SKM-1 treated with dmso at 0.1 percent for 144 hours (cell line): ENCODE data around the gene IRX2.

Experiments used
- DNase-seq: peaks from one replicate; lab custom pipeline; 2025; ENCODE audit not compliant: unreplicated experiment; lab: John Stamatoyannopoulos, UW

Gene IRX2

DNA sequence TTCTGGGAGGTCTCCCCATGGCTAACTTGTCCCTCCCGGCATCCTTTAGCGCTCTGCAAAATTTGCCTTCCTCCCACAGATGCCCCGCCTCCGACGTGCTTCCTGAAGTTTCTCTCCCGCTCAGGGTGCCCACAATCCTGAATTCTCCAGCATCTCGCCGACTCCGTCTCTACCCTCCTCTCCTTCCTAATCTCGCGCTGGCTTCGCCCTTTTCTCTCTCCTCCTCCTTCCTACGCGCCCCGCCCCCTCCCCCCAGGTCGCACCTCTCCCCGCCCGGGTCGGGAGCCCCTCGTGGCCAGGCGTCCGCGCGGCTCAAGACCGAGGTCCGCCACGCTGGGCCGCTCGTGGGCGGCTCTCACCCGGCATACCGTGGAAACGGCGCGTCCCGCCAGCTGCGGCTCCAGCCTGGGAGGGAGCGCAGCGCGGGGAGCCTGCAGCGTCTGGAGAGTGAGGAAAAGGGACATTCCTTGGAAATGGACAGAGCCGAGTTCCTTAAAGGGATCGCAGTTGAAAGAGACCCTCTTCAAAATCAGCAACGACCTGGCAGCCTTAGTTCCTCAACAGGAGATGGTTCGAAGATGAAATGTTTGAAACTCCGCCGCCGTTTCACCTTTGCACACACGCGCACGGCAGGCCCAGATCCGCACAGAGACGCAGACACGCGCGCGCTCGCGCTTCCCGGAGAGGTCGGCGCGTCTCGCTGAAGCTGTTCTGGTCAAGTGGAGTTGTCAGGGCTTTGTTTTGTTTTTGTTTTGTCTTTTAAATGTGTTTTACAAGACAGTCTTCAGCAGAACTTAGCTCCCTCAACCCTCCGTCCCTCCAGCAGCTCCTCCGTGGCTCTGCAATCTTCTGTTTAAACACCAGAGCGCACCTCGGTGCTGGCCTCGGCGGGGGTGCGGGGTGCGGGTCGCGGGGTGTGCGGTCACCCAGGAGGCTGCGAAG is 5.0 kb upstream of the IRX2 start:
- no peak for DNase-seq

DNA sequence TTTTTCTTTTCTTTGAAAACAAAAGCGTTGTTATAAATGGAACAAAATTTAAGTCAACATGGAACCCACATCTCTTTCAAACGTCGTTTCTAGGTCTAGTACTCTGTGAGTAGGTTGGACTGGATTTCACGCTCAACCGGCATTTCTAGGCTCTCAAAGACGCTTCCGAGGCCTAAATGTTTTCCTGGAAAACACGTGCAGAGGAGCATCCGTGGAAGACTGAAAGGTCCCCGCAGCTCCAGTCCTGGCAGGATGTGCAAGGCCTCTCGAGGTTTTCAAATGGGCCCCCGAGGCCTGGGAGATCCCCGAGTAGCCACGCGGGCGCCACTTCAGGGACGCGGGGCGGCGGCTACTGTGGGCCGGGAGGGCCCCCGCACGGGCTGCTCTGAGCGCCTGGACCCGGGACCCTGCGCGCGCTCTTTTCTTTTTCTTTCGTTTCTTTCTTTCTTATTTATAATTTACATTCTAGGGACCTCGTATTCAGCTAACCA is 4.2 kb upstream of the IRX2 start:
- no peak for DNase-seq

DNA sequence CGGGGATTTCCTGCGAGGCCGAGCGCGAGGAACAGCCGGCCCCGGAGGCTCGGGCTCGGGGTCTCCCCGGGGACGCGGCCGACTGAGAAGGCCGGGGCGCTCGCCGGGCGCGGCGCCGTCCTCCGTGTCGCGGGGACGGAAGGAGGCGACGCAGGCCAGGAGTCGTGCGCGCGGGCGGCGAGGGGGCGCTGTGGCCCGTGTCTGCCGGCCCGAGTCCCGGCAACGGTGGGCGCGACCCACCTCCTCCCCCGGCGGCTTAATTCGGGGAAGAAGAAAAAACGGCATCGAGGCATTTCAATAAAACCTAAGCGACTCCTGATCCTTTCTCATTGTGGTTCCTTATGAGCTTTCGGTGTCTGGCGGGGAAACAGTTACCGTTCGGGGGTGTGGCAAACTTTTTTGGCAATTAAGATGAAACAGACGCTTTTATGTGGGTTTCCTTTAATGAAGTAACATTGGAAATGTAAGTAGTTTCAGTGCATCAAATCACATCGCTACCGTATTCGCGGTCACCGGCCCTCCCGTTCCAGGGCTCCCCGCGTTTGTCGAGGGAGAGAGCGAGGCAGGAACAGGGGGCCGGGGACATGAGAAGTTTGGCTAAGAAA is 3.7 kb upstream of the IRX2 start:
- DNase-seq: no peak

DNA sequence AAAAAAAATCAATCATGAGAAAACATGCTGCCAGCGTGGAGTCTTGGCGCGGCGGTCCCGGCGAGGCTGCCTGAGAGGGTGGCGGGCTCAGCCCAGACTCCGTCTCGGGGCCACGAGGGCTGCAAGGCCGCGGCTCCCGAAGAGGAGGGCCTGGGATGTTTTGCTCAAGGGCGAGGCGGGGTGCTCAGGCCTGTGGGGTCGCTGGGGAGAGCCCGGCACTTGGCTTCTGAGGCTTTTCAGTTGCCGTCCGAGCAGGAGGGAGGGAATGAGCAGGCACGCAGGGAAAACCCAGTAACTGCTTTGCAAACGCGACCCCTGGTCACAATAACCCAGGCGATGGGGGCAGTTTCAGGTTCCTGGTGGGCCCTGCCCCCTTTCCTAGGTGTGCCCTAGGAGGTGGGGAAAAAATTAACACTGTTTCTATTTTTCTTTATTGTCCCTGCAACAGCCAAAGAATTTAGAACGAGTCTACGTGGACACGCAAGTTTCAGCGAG is 3.2 kb upstream of the IRX2 start:
- no peak for DNase-seq

DNA sequence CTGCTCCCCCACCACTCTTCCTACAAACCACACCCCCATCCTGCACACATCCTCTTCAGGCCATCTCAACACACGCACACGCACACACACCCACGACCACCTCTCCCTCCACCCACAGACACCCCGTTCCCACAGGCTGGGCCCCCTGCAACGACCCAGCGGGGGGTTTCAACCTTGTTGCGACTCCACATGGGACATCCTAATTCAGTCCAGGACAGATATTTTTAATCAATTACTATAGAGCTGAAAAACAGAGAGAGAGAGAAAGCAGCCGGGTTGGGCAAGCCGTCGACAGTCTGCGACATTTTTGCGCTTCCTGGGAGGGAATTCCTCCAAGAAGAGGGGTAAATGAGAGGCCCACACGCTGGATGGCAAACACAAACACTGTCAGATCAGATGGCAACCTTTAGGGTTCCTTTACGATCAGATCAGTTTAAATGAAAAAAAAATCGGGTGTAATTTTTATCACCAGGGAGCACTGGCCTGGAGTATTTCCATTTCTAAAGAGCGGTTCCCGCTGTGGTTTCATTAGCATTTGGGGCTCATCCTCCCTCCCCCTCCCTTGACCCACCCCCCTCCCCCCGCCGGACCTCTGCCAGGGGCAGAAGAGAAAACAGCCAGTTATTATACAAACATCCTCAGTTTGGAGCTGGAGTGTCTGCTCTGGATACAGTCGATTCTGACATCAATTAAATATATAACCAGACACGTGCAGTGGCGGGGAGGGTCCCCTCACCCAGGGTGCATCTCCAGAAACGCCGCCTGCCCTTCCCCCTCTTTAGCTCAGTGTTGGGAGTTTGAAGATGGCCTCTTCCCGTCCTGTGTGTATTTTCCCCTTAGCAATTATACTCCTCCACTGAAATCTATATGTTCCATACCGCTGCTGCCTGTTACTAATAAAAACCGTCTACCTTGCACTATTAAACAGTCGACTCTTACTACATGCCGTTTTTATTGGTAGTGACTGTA is 2.3 kb upstream of the IRX2 start:
- no peak for DNase-seq

DNA sequence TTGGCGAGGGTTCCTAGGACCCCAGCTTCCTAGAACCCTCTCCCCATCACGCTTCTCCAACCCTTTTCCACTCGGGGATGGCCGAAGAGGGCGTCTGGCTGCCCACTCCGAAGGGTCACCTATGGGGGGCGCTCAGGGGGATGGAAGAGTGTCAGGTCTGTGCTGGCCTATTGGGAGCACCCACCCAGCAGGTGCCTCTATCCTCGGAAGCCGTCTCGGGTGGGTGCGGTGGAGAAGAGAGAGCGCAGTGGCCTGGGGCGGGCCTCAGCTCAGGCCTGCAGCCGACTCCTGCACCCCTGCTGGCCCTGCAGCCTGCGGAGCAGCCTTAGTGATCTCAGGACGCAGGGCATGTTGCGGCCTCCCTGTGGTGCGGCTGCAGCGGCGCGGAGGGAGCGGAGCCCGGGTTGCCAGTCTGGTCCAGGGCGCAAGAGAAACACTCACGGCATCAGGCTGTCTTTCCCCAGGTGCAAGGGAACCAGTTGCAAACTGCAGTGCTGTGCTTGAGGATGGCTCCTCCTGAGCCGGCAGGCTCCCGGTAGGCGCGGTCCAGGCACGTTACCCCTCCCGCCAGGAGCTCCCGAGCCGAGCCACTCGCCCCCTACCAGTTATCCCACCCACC is 1.5 kb upstream of the IRX2 start:
- DNase-seq: no peak

DNA sequence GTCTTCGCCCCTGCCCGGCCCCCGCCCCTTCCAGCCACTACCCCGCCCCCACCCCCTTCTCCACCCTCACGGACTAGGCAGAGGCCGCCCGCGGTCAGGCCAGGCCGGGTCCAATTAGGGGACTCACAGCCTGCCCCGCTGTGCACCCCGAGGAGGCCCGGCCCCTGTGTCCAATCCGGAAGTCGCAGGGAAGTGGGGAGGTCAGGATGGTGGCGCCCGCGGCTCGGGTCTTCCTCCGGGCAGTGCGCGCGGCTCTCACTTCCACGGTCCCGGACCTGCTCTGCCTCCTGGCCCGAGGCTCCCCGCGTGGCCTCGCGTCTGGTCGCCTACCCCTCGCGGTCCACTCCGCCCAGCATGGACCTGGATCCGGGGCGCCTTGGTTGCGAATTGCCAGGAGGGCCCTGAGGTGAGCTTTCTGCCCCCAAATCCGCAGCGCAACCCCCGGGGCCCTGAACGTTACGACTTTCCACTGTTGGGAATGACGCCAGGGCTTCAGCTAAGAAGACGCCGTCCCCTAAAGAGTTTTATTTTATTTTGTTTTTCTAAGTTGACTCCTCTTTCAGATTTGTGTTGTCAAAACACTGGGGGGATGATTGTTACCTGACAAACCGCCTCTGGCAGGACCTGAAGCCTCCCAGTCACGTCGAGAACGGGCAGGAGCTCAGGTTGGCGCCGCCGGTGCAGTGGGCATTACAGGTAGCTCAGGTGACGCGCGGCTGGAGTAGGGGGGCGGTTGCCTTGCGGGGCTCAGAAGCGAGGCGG is 763 bp upstream of the IRX2 start:
- DNase-seq: no peak

DNA sequence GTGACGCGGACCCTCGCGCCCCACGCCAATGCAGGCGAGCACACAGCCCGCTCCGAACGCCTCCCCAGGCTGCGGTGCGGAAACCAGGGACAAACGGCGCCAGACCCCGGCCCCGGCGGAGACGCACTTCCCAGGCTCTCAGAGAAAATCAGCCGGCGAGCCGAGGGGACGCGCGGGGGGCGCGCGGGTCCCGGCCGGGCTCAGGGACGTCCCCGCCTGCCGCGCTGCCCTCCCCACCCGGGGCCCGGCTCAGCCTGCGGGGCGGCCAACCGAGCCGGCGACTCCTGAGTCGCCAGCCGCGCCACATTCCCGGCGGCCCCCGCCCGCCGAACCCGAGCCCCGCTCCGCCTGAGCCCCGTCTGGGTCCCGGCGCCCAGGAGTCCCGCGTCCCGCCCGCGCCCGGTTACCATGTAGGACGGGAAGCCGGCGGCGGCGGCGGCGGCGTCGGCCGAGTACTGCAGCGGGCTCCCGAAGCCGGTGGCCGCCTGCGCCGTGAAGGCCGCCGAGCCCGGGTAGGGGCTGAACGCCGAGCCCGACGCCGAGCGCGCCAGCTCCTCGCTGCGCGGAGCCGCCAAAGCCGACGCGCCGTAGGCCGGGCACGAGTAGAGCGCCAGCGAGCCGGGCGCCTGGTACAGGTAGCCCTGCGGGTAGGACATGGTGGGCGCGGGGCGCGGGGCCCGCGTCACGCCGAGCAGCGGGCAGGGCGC is 566 bp downstream of the IRX2 start:
- no peak for DNase-seq

DNA sequence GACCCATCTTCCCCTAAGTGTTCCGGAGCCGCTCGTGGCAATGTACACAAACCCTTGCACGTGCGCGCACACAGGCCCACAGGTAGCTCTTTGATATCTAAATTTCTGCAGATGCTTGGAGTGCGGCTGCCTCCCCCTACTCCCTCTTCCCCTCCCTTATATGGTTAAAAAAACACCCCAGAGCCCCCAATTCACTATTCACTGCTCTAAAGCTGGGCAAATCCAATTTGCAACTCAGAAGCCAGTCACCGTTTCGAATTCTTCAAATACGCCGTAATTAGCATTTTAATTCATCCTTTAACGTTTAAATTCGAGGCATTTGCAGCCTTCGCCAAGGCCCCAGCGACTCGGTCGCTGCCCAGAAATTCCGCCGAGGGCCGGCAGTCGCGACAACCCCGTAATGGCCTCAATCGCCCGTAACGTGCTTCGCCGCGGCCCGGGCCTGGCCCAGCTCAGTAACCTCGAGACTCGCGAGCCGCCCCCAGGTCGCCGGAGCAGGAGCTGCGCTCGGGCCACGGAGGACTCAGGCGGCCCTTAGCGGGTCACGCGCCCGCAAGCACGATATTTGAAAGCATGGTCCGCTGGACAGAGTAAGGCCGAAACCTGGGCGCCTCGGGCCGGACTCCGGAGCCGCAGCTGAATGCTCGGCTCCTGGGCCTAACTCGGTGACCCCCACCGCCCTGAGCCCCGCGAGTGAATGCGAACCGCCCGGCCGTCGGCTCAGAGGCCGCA is 1.3 kb downstream of the IRX2 start:
- DNase-seq: no peak

DNA sequence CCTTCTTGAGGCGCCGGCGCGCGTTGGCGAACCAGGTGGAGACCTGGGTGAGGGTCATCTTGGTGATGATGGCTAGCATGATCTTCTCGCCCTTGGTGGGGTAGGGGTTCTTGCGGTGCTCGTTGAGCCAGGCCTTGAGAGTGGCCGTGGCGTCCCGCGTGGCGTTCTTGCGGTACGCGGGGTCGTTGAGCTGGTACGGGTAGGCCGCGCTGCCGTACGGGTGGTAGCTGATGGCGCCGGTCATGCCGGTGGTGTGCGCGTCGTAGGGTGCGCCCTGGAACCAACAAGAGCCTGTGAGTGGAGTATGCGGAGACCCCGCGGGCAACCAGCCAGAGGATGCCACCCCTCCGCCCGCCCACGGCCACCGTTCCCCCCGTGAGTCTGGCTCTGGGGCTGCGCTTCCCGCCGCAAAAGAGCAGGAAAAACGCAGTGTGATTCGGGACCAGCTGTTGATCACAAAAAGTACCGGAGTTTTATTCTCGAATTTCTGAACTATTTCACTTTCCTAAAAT is 1.9 kb downstream of the IRX2 start:
- DNase-seq: no peak

DNA sequence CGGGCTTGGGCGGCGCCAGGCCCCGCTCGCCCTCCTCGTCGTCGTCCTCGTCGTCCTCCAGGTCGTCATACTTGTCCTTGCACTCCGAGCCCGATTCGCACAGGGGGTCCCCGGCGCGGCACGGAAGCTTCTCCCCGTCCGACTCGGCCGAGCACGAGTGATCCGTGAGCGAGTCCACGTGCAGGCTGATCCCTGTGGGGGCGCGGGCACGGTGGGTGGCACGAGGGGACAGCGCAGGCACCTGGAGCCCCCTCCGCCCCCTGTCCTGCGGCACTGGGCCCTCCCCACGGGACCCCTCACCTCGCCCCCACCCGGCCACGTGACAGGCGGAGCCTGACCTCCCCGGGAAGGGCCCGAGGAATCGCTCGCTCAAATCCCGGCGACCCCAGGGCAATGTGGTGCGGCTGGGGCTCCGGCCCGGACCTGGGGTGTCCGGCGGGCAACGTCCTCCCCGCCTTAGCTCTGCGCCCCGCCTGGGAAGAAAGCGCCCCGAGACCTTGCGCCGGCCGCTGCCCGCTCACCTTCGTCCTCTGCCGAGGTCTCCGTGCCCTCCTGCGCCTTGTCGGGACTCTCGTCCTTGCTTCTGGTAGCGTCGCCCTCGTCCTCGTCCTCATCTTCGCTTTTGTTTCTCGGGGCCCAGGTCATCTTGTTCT is 2.5 kb downstream of the IRX2 start:
- DNase-seq: no peak

DNA sequence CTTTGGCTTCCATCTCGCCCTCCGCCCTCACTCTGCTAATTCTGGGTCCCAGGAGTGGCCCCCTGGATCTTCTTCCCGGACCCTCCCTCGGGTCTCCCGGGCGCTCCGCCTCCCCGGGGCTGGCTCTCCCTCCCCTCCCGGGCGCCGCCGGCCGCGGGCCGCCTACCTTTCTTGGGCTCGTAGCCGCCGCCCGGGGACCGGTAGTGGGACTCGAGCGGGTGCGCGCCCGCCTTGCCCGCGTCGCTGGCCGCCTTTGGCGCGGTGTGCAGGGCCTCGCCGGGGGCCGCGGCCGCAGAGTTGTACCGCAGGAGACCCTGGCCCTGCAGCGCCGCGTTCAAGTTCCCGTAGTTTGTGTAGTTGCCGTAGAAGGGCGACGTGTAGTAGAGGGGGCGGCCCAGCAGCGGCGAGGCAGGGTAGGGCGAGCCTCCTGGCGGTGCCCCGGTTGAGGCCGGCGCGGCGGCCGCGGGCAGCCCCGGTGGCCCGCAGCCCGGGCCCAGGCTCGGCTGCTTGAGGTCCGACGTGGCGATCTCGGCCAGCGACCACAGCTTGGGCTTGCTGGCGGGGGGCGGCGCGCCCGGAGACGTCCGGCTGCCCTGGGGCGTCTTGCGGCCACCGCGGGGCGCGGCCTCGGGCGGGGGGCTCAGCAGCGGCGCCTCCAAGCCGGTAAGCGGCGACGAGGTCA is 3.2 kb downstream of the IRX2 start:
- DNase-seq: no peak

DNA sequence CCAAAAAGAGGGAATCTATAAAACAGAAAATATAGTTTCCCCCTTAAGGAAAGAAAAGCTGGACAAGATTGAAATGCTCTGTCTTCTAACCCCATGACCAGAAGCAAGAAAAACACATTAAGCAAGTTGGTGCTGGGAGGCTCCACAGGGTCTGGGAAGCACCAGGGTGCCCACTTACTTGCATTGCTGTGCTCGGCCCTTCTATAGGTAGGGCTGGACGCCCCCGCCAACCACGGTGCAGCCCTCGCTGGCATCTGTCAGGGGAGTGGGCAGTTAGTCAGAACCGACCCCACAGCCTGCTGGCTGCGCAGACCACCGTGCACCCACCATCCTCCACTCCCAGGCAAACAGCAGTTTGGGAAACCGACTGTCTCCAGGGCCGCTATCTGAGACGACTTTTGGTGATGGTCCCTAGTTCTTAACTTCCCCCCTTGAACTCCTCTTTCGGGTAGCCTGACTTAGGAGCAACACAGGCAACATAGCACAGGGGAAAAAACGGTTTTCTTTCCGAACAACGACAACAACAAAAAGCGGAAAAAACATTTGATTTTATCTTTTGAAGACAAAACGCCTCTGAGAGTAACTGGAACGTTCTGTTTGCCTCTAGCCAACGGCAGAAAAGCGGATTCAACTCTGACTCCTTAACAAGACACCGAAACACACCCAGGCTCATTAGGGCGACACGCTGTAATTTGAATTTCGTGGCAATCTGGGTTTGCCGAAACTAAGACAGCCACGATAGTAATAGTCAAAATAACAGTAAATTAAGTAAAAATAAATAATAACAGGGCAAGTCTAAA is 3.9 kb downstream of the IRX2 start:
- DNase-seq: no peak

DNA sequence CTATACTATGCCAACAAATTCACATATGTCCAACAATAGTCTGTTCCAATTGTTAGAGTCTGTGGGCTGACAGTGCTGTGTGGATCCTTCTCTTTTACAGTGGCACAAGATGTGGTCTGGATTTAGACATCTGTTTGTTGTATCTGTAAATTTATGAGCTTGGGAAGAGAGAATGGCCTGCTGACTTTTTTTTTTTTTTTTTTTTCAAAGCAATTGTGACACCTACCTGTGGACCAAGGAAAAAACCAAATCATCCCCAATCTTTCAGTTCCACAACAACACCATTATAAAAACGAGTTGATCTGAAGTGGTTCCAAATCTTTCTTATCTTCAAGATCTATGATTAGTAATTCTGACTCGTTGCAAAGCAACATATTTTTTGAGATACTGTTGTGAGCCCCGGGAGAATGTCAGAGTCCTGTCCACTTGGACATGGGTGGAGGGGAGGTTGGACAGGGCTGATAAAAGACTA is 4.9 kb downstream of the IRX2 start:
- DNase-seq: no peak

DNA sequence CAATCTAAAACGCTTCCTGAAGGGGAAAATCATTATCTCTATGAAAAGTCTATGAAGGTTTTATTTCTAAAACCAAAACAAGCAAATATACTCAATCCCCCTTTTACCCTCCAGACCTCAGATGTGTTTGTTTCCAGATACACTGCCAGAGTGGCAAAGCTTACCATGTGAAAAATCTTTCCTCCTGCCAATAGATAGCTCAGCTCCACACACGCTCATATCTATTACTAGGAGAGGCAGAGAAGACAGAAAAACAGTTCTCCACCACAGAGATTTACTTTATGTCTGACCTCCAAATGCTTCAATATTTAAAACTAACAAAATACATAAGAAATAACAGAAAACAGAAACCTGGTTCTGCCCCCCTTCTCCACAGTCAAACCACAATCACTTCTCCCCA is 7.0 kb downstream of the IRX2 start:
- no peak for DNase-seq

DNA sequence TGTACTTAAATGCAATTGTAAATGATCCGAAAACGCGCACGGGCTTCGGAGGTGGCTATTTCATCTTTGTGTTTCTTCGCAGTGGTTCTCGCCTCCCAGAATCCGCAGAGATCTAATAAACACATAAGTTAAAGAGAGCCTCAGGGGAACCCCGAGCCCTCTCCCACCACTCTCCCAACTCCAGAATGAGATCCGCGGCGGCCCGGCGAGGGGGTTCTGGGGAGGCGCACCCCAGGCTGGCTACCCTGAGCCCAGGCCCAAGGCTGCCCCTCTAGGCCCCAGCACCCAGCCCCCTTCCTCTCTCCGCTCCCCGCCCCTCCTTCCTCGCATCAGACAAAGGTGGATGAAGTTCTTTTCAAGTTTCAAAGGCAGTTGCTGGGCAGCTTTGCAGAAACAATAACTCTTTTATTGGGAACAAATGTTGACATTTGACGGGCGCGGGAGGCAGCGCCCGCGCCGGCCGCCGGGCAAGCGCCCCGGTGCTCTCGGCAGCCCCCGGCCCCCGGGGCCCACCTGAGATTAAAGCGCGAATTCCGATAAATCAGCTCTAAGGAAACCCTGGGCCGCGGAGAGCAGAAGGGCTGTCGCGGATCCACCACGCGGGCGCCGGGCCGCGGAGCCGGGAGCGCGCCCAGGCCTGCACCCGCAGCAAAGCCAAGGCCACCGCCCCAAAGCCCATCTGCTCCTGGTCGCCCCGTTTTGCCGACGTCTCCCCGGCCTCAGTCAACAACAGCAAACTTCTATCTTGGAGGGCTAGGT is 8.4 kb downstream of the IRX2 start:
- no peak for DNase-seq
